GM06990 (cell line): Measurements from ENCODE around the gene CALML5.

Experiments used
- DNase-seq: peaks from one replicate; pipeline ENCODE4 v3.0.0-alpha.2; 2011; ENCODE audit not compliant: insufficient read length; ENCODE audit errors: extremely low read depth
- H3K27me3 ChIP-seq: replicated peaks from 2 replicates; pipeline ENCODE4 v1.6.0; 2011; ENCODE audit warnings: low read length; ENCODE audit not compliant: control insufficient read depth, insufficient read depth
- H3K36me3 ChIP-seq: 2 replicates; pipeline ENCODE4 v1.5.1; 2011; ENCODE audit warnings: low read length; ENCODE audit not compliant: control insufficient read depth, insufficient read depth
- H3K4me3 ChIP-seq: replicated peaks from 2 replicates; pipeline ENCODE4 v1.5.1; 2011; ENCODE audit warnings: low read depth, mild to moderate bottlenecking, control low read depth, low read length
- TF ChIP-seq, protein P1 (sequence below): IDR thresholded peaks from 2 replicates; pipeline ENCODE4 v1.5.1; 2011; ENCODE audit warnings: low read length, control low read depth, mild to moderate bottlenecking, inconsistent platforms; ENCODE audit not compliant: insufficient read depth, poor library complexity, severe bottlenecking

Gene CALML5

GRCh38 chr10:5515948-5516761, 16.8 kb upstream of the CALML5 start:
- no peak for DNase-seq
- Histone ChIP-seq H3K27me3 (no peaks in the 10 kb centered on the region; the same call in none of the 2 replicates), H3K4me3 (no peak overlapping the region), H3K36me3 (no peaks in the 10 kb centered on the region)
- TF ChIP-seq, protein P1, sequence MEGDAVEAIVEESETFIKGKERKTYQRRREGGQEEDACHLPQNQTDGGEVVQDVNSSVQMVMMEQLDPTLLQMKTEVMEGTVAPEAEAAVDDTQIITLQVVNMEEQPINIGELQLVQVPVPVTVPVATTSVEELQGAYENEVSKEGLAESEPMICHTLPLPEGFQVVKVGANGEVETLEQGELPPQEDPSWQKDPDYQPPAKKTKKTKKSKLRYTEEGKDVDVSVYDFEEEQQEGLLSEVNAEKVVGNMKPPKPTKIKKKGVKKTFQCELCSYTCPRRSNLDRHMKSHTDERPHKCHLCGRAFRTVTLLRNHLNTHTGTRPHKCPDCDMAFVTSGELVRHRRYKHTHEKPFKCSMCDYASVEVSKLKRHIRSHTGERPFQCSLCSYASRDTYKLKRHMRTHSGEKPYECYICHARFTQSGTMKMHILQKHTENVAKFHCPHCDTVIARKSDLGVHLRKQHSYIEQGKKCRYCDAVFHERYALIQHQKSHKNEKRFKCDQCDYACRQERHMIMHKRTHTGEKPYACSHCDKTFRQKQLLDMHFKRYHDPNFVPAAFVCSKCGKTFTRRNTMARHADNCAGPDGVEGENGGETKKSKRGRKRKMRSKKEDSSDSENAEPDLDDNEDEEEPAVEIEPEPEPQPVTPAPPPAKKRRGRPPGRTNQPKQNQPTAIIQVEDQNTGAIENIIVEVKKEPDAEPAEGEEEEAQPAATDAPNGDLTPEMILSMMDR, result no peak

- no peak for DNase-seq
- TF ChIP-seq, protein P1, result no peak
- no peak overlapping the region for H3K4me3 ChIP-seq
- no peaks in the 10 kb centered on the region for H3K36me3 ChIP-seq
- no peaks in the 10 kb centered on the region; the same call in none of the 2 replicates for H3K27me3 ChIP-seq
Observed at GRCh38 chr10:5514226-5514850, 15.0 kb upstream of the CALML5 start.

DNA sequence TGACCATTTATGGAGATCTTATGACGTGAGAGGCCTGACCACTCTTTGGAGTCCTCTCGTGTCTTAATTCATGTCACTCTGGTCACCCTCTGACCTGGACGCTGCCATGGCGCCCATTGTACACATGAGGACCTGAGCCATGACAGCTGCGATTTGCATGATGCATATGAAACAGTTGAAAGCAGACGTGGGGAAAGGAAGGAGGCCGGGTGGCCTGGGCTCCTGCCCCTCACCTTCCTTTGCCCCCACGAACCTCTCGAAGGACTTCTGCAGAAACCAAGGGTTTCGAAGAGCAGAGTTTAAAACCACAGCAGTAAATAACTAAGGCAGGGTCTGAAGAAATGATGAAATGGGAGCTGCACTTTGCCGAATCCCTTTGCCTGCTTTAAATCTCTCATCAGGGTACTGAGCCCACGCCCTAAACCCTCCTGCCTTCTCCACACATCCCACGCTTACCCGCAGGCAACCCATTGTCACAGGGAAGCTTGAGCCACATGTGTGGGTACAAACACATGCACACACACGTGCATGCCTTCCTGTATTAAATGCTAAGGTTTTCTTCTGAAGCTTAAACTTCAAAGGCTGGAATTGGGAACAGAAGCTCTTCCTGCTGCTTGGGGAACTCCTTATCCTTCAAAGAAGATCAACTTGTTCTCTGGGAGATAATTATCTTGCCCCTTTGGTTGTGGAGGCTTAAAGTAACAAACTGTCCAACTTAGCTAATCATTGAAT, 13.7 kb upstream of the CALML5 start:
- no peak for DNase-seq
- no peaks in the 10 kb centered on the region for H3K36me3 ChIP-seq
- TF ChIP-seq, protein P1, result no peak
- no peaks in the 10 kb centered on the region; the same call in none of the 2 replicates for H3K27me3 ChIP-seq
- no peak overlapping the region for H3K4me3 ChIP-seq

GRCh38 chr10:5512331-5512730, 13.0 kb upstream of the CALML5 start:
- Histone ChIP-seq H3K4me3 (no peak overlapping the region), H3K36me3 (no peaks in the 10 kb centered on the region), H3K27me3 (no peaks in the 10 kb centered on the region; the same call in none of the 2 replicates)
- DNase-seq, result no peak
- TF ChIP-seq, protein P1, result no peak

GRCh38 chr10:5511885-5512280, 12.5 kb upstream of the CALML5 start:
- no peak overlapping the region for H3K4me3 ChIP-seq
- TF ChIP-seq, protein P1, result no peak
- no peaks in the 10 kb centered on the region for H3K36me3 ChIP-seq
- no peaks in the 10 kb centered on the region; the same call in none of the 2 replicates for H3K27me3 ChIP-seq
- DNase-seq, result no peak
